Measurements from ENCODE around the gene MAPK14.

The MAPK14 gene

DNA sequence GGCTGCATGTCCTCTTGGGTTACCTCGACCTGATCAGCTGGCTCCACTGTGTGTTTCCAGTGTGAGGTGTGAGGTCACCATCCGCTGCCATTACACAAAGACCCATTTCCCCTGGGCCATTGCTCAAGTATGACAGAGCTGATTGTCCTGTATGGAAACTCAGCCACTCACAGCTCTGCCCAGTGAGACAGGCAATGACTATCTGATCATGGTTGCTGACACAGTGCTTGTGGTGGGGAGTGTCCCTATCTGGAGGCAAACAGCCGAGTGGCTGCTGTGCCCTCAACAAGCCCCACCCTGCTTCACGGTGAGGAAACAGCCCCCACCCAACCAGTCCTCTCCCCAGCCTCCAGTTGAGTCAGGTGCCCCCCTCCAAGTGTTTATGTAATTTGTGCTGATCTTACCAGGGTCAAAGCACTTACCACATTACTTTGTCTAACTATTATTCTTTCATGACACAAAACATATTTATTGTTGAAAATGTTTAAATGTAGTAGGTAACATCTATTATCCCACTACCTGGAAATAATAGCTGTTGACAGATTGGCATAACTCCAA, 91.0 kb downstream of the MAPK14 start:
- H3K4me3 ChIP-seq (ENCODE audit: low read depth, low read length), result no peak overlapping the region
- TF ChIP-seq, protein P1, sequence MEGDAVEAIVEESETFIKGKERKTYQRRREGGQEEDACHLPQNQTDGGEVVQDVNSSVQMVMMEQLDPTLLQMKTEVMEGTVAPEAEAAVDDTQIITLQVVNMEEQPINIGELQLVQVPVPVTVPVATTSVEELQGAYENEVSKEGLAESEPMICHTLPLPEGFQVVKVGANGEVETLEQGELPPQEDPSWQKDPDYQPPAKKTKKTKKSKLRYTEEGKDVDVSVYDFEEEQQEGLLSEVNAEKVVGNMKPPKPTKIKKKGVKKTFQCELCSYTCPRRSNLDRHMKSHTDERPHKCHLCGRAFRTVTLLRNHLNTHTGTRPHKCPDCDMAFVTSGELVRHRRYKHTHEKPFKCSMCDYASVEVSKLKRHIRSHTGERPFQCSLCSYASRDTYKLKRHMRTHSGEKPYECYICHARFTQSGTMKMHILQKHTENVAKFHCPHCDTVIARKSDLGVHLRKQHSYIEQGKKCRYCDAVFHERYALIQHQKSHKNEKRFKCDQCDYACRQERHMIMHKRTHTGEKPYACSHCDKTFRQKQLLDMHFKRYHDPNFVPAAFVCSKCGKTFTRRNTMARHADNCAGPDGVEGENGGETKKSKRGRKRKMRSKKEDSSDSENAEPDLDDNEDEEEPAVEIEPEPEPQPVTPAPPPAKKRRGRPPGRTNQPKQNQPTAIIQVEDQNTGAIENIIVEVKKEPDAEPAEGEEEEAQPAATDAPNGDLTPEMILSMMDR (IDR thresholded peaks at IDR 0.05; ENCODE audit: low read depth, low read length), result no peak

DNA sequence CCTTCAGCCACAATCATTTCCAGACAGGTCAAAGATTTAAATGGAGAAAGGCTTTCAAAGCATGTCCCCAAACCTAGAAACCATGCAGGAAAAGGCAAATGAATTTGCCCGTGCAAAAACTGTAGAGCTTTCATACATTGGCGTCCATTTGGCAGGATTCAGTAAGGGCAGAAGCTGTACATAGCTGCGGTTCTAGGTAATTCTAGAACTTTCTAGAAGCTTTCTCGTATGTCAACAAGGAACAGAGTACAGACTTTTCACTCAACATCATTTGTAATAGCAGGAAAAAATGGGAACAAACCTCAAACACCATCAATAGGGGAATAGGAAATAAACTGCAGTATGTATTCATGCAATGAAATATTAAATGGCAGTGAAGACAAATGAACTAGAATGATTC, 91.6 kb downstream of the MAPK14 start:
- no peak overlapping the region for H3K4me3 ChIP-seq (ENCODE audit: low read depth, low read length)
- TF ChIP-seq, protein P1 (IDR thresholded peaks at IDR 0.05; ENCODE audit: low read depth, low read length), result no peak

DNA sequence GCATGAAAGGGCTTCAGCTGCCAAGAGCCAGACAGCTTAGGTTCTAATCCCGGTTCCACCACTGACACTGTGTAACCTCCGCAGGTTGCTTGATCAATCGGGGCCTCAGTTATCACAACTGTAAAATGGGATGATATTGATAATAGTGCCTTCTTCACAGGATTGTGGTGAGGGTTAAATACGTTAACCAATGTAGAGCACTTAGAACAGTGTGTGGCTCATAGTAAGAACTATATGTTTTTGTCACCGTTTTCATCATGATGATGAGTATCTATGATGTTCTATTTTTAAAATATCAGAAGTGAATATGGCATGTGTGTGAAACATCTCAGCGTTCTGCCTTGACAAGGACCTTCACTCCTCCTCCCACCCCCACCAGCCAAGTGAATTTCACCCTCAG, 92.4 kb downstream of the MAPK14 start:
- TF ChIP-seq, protein P1 (IDR thresholded peaks at IDR 0.05; ENCODE audit: low read depth, low read length), result no peak
- no peak overlapping the region for H3K4me3 ChIP-seq (ENCODE audit: low read depth, low read length)

DNA sequence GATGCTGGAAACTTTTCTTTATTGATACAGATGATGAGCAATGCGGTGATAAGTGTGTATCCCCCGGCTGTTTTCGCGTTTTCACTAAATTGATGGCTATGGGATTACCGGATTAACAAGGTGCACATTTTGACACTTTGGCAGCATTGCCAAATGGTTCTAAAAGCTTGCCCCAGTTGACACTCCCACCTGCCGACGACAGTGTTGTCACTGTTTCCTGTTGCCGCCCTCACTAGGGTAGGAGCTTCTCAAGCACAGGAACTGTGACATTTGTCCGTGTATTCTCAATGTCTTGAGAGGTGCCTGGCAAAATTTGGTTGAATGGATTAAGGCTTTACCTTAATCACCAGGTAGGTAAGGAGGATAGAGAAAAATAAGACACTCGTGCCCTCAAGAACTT, 92.9 kb downstream of the MAPK14 start:
- no peak overlapping the region for H3K4me3 ChIP-seq (ENCODE audit: low read depth, low read length)

DNA sequence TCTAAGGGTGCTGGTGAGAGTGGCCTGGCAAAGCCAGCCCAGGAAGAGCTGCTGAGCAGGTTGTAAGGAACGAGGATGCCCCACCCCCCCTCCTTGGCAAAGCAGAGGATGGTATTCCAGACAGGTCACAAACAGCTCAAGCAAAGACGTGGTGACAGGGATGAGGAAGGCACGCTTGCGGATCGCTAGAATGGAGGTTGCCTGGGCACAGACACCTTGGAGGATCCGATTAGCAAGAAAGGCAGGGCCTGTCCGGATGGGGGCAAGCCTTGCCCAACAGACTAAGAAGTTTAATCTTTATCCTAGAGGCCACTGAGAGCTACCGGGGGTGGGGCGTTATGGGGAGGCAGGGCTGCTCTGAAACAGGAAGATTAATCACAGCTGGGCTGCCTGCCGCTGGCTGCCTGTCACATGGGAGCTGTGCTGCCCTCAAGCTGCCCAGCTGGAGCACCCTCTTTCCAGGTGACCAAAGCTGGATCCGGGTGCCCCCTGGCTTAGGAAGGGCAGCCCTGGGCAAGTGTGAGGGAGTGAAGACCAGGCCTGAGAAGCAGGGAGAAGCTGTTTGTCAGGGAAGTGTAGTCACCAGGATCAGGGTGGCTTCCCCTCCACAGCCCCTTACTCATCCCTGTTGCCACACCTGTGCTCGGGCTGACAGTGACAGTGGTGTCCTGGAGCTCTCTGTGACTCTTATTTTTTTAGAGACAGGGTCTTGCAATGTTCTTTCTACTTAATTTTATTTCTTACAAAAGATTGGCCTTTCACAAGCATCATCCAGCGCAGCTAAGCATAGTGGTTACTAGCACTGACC, 93.6 kb downstream of the MAPK14 start:
- no peak overlapping the region for H3K4me3 ChIP-seq (ENCODE audit: low read depth, low read length)
- TF ChIP-seq, protein P1 (IDR thresholded peaks at IDR 0.05; ENCODE audit: low read depth, low read length), result no peak

More for the DNA sequence above, 92.9 kb downstream of the MAPK14 start:
- TF ChIP-seq, protein P1 (IDR thresholded peaks at IDR 0.05; ENCODE audit: low read depth, low read length), result no peak

DNA sequence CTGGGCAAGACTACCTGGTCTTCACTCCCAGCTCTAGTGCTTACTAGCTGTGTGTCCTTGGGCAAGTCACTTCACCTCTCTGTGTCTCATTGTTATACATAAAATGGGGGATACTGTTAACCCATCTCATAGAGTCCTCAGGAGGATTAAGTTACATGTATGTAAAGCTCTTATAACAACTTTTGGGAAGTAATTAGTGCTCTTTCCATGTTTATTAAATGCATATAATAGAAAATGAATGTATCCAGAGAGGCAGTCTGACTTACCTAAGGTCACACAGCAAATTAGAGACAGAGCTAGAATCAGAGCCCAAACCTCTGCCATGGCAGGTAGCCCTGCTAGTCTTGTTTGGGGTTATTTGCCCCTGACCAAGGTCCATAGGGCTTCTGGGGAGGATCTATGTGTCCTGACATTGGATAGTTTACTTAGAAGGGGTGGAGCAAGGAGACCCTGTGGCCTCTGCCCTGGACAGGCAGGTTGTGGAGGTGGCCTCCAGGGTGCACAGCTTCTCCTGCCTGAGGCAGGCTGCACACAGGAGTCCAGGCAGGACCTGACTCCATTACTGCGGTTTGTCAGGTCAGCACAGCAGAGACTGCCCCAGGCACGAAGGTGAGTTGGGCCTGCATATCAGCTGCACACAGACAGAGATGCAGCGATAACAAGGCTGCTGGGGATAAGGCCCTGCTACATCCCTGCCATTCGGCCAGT, 94.3 kb downstream of the MAPK14 start:
- TF ChIP-seq, protein P1 (IDR thresholded peaks at IDR 0.05; ENCODE audit: low read depth, low read length), result no peak
- no peak overlapping the region for H3K4me3 ChIP-seq (ENCODE audit: low read depth, low read length)

Measured in WI38 (cell line).